HL-60 (cell line): Measurements from ENCODE around the gene CTR9.

ENCODE experiments used
- POLR2AphosphoS5 ChIP-seq: IDR thresholded peaks from 2 replicates; pipeline ENCODE4 v1.6.1; 2012; ENCODE audit warnings: low read depth
- SPI1 ChIP-seq: IDR thresholded peaks from 2 replicates; pipeline ENCODE4 v1.6.1; 2012; ENCODE audit warnings: low read depth, mild to moderate bottlenecking, borderline replicate concordance
- TF ChIP-seq, protein P1 (sequence below): IDR thresholded peaks from 2 replicates; pipeline ENCODE4 v1.6.1; 2012; ENCODE audit warnings: low read depth; ENCODE audit not compliant: insufficient replicate concordance
- TF ChIP-seq, protein P2 (sequence below): IDR thresholded peaks from one replicate; pipeline ENCODE4 v1.5.1; 2011; ENCODE audit warnings: low read length, control low read depth, inconsistent platforms; ENCODE audit not compliant: insufficient read depth

DNA sequence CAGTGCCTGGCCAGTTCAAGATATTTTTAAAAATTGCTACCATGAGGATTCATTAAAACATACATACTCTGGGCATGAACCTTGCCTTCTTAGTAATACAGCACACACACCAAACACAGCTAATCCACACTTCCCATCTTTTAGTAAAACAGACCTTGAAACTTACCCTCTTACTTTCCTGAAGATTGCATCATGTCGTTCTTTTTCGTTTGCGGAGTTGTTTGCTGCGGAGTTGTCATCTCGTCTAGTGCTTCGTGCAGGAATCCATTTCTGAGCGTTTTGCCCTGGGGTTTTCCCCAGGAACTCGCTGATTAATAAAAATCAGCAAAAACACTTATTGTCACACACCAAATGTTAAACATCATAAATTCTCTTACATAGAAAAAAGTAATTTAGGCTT, 54.7 kb downstream of the CTR9 start:
- TF ChIP-seq, protein P1, sequence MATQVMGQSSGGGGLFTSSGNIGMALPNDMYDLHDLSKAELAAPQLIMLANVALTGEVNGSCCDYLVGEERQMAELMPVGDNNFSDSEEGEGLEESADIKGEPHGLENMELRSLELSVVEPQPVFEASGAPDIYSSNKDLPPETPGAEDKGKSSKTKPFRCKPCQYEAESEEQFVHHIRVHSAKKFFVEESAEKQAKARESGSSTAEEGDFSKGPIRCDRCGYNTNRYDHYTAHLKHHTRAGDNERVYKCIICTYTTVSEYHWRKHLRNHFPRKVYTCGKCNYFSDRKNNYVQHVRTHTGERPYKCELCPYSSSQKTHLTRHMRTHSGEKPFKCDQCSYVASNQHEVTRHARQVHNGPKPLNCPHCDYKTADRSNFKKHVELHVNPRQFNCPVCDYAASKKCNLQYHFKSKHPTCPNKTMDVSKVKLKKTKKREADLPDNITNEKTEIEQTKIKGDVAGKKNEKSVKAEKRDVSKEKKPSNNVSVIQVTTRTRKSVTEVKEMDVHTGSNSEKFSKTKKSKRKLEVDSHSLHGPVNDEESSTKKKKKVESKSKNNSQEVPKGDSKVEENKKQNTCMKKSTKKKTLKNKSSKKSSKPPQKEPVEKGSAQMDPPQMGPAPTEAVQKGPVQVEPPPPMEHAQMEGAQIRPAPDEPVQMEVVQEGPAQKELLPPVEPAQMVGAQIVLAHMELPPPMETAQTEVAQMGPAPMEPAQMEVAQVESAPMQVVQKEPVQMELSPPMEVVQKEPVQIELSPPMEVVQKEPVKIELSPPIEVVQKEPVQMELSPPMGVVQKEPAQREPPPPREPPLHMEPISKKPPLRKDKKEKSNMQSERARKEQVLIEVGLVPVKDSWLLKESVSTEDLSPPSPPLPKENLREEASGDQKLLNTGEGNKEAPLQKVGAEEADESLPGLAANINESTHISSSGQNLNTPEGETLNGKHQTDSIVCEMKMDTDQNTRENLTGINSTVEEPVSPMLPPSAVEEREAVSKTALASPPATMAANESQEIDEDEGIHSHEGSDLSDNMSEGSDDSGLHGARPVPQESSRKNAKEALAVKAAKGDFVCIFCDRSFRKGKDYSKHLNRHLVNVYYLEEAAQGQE = no peak
- TF ChIP-seq, protein P2, sequence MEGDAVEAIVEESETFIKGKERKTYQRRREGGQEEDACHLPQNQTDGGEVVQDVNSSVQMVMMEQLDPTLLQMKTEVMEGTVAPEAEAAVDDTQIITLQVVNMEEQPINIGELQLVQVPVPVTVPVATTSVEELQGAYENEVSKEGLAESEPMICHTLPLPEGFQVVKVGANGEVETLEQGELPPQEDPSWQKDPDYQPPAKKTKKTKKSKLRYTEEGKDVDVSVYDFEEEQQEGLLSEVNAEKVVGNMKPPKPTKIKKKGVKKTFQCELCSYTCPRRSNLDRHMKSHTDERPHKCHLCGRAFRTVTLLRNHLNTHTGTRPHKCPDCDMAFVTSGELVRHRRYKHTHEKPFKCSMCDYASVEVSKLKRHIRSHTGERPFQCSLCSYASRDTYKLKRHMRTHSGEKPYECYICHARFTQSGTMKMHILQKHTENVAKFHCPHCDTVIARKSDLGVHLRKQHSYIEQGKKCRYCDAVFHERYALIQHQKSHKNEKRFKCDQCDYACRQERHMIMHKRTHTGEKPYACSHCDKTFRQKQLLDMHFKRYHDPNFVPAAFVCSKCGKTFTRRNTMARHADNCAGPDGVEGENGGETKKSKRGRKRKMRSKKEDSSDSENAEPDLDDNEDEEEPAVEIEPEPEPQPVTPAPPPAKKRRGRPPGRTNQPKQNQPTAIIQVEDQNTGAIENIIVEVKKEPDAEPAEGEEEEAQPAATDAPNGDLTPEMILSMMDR = no peak
- TF ChIP-seq SPI1 (no peak), POLR2AphosphoS5 (no peak)
